ENCODE measurements around the gene ATR.

DNA sequence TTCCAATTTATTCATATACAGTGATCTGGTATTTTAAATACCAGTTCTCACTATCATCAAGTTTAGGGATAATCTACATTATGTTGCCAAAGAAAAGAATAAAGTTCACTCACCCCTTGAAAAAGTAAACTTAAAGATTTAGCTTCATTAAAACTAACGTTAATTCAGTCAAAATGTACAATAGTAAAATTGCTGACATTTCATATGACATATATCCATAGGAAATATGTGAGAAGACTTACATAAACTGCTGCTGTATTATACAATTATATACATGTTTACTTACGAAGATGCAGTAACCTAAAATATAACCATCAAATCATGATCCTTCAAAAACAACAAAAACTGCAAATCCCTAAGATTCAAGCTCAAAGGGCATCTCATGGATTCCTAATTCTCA, 44.0 kb downstream of the ATR start:
- TF ChIP-seq POLR2A (IDR thresholded peaks at IDR 0.05): no peak
- TF ChIP-seq, protein P1, sequence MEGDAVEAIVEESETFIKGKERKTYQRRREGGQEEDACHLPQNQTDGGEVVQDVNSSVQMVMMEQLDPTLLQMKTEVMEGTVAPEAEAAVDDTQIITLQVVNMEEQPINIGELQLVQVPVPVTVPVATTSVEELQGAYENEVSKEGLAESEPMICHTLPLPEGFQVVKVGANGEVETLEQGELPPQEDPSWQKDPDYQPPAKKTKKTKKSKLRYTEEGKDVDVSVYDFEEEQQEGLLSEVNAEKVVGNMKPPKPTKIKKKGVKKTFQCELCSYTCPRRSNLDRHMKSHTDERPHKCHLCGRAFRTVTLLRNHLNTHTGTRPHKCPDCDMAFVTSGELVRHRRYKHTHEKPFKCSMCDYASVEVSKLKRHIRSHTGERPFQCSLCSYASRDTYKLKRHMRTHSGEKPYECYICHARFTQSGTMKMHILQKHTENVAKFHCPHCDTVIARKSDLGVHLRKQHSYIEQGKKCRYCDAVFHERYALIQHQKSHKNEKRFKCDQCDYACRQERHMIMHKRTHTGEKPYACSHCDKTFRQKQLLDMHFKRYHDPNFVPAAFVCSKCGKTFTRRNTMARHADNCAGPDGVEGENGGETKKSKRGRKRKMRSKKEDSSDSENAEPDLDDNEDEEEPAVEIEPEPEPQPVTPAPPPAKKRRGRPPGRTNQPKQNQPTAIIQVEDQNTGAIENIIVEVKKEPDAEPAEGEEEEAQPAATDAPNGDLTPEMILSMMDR (IDR thresholded peaks at IDR 0.05): no peak

Measured in breast epithelium (tissue), 3 donors.